ENCODE results near the gene NTM.
"Not testable (repeated sequence)": the region's sequence is repeated elsewhere in the genome, so short reads cannot be mapped to it uniquely, and the experiment has no call there.

Gene NTM

GRCh38 chr11:132310390-132311375 lies 940.3 kb downstream of the NTM start:
- in situ Hi-C loops (cut with MboI; ENCODE audit: low sequenced_read_pairs), result no loop called here

- in situ Hi-C loops (cut with MboI; ENCODE audit: low sequenced_read_pairs), result no loop called here
These were observed 941.3 kb downstream of the NTM start for GRCh38 chr11:132311703-132312102.

GRCh38 chr11:132312161-132312560 lies 941.7 kb downstream of the NTM start:
- in situ Hi-C loops (cut with MboI; ENCODE audit: low sequenced_read_pairs), result no loop called here

GRCh38 chr11:132312701-132313111 lies 942.3 kb downstream of the NTM start:
- in situ Hi-C loops (cut with MboI; ENCODE audit: low sequenced_read_pairs), result no loop called here

- in situ Hi-C loops (cut with MboI; ENCODE audit: low sequenced_read_pairs), result no loop called here
These were observed 944.6 kb downstream of the NTM start for GRCh38 chr11:132314911-132315455.

GRCh38 chr11:132315696-132316095 lies 945.3 kb downstream of the NTM start:
- in situ Hi-C loops (cut with MboI; ENCODE audit: low sequenced_read_pairs), result no loop called here

- in situ Hi-C loops (cut with MboI; ENCODE audit: low sequenced_read_pairs), result no loop called here
These were observed 948.2 kb downstream of the NTM start for GRCh38 chr11:132318421-132319157.

- in situ Hi-C loops (cut with MboI; ENCODE audit: low sequenced_read_pairs), result not testable (repeated sequence)
These were observed 949.0 kb downstream of the NTM start for GRCh38 chr11:132319419-132319818.

- in situ Hi-C loops (cut with MboI; ENCODE audit: low sequenced_read_pairs), result no loop called here
These were observed 960.1 kb downstream of the NTM start for GRCh38 chr11:132330515-132330914.

GRCh38 chr11:132332521-132332920 lies 962.1 kb downstream of the NTM start:
- in situ Hi-C loops (cut with MboI; ENCODE audit: low sequenced_read_pairs), result no loop called here

GRCh38 chr11:132334769-132335280 lies 964.4 kb downstream of the NTM start:
- in situ Hi-C loops (cut with MboI; ENCODE audit: low sequenced_read_pairs), result no loop called here

- in situ Hi-C loops (cut with MboI; ENCODE audit: low sequenced_read_pairs), result no loop called here
These were observed 964.9 kb downstream of the NTM start for GRCh38 chr11:132335311-132335710.

GRCh38 chr11:132336781-132337535 lies 966.5 kb downstream of the NTM start:
- in situ Hi-C loops (cut with MboI; ENCODE audit: low sequenced_read_pairs), result no loop called here

GRCh38 chr11:132337819-132338416 lies 967.5 kb downstream of the NTM start:
- in situ Hi-C loops (cut with MboI; ENCODE audit: low sequenced_read_pairs), result no loop called here

GRCh38 chr11:132342408-132342807 lies 972.0 kb downstream of the NTM start:
- in situ Hi-C loops (cut with MboI; ENCODE audit: low sequenced_read_pairs), result no loop called here

GRCh38 chr11:132343445-132344175 lies 973.2 kb downstream of the NTM start:
- in situ Hi-C loops (cut with MboI; ENCODE audit: low sequenced_read_pairs), result no loop called here

GRCh38 chr11:132346558-132347148 lies 976.2 kb downstream of the NTM start:
- in situ Hi-C loops (cut with MboI; ENCODE audit: low sequenced_read_pairs), result no loop called here

GRCh38 chr11:132347156-132348090 lies 977.0 kb downstream of the NTM start:
- in situ Hi-C loops (cut with MboI; ENCODE audit: low sequenced_read_pairs), result no loop called here
